ENCODE measurements around the gene ARSH.

- TF ChIP-seq CEBPB (IDR thresholded peaks at IDR 0.05) (no peak), YY1 (IDR thresholded peaks at IDR 0.05; ENCODE audit: low read depth) (no peak), REST (IDR thresholded peaks at IDR 0.05; ENCODE audit: low read depth) (no peak), MAX (IDR thresholded peaks at IDR 0.05) (no peak), FOXM1 (IDR thresholded peaks at IDR 0.05; ENCODE audit: borderline replicate concordance, low read depth) (no peak), ZBTB7A (IDR thresholded peaks at IDR 0.05; ENCODE audit: low read depth) (no peak), RAD21 (IDR thresholded peaks at IDR 0.05; ENCODE audit: low read depth) (no peak)
These were observed 44.0 kb upstream of the ARSH start for GRCh38 chrX:2962381-2962780.

Data from Ishikawa (cell line).